IPS-15b (cell line): Measurements from ENCODE around the gene CENATAC.
"Not testable (repeated sequence)": the region's sequence is repeated elsewhere in the genome, so short reads cannot be mapped to it uniquely, and the experiment has no call there.

Experiments used
- H3K27me3 ChIP-seq: one replicate; pipeline ENCODE4 v1.6.1; 2013; ENCODE audit warnings: low read length; ENCODE audit not compliant: control insufficient read depth, insufficient read depth
- H3K36me3 ChIP-seq: one replicate; pipeline ENCODE4 v1.6.1; 2013; ENCODE audit warnings: low read length; ENCODE audit not compliant: control insufficient read depth, insufficient read depth
- H3K4me1 ChIP-seq: one replicate; pipeline ENCODE4 v1.6.1; 2013; ENCODE audit warnings: mild to moderate bottlenecking, low read length; ENCODE audit not compliant: control insufficient read depth, insufficient read depth
- H3K4me3 ChIP-seq: one replicate; pipeline ENCODE4 v1.5.1; 2013; ENCODE audit warnings: low read depth, low read length
- H3K9ac ChIP-seq: one replicate; pipeline ENCODE4 v1.6.1; 2013; ENCODE audit warnings: low read depth, mild to moderate bottlenecking, low read length
- H3K9me3 ChIP-seq: one replicate; pipeline ENCODE4 v1.6.1; 2013; ENCODE audit warnings: mild to moderate bottlenecking, low read length; ENCODE audit not compliant: control insufficient read depth, insufficient read depth

CENATAC gene

DNA sequence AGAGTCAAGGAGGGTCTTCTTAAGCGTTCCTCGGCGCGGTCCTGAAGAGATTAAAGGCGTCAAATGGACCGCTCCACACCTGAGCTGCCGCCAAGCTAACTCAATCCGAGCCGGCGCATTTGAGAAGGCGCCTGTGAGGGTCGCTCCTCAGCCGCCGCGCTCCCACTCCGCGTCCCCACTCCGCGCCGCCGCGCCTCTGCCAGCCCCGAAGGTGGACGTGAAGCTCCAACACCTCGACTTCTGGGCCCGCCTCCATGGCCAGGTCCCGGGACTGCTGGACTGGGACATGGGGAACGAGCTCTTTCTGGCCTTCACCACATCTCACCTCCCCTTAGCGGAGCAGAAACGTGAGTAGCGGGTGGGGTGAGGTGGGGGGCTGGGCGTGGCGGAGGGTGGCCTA lies 26.3 kb upstream of the CENATAC start, which contains the start of gene FOXR1:
FOXR1 (plus strand) TSS at position 116 of the 400 bp plus-strand sequence; CDS start at position 287, 171 bp downstream.
- H3K36me3 ChIP-seq = no peaks in the 10 kb centered on the region
- no peak within 1 kb of the TSS for H3K9ac ChIP-seq
- no peaks in the 10 kb centered on the region for H3K4me1 ChIP-seq
- H3K27me3 ChIP-seq = no peaks in the 10 kb centered on the region
- no peak within 1 kb of the TSS for H3K4me3 ChIP-seq
- no peaks in the 10 kb centered on the region for H3K9me3 ChIP-seq

DNA sequence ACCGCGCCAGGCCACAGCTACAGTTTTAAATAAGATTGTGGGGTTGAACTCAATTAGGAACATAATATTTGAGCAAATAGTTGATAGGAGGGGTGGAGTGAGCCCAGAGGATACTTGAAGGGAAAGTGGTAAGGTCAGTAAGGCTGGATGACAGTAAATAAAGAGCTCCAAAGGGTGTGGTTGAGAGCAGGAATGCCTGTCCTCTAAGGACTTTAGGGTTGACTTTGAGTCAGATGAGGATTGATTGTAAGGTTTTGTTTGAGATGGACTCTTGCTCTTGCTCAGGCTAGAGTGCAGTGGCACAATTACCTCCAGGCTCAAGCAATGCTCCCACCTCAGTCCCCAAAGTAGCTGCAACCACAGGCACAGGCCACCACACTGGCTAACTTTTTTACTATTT lies 24.0 kb upstream of the CENATAC start:
- H3K9me3 ChIP-seq = no peaks in the 10 kb centered on the region
- H3K4me3 ChIP-seq = no peak overlapping the region
- no peaks in the 10 kb centered on the region for H3K36me3 ChIP-seq
- no peaks in the 10 kb centered on the region for H3K27me3 ChIP-seq
- H3K9ac ChIP-seq = no peak overlapping the region
- no peaks in the 10 kb centered on the region for H3K4me1 ChIP-seq

GRCh38 chr11:118975771-118976709 lies 21.9 kb upstream of the CENATAC start:
- Histone ChIP-seq H3K9ac (no peak overlapping the region), H3K27me3 (peaks cover 4% of the 10 kb centered on the region), H3K4me1 (peaks cover 11% of the 10 kb centered on the region), H3K4me3 (no peak overlapping the region), H3K9me3 (no peaks in the 10 kb centered on the region), H3K36me3 (no peaks in the 10 kb centered on the region)

DNA sequence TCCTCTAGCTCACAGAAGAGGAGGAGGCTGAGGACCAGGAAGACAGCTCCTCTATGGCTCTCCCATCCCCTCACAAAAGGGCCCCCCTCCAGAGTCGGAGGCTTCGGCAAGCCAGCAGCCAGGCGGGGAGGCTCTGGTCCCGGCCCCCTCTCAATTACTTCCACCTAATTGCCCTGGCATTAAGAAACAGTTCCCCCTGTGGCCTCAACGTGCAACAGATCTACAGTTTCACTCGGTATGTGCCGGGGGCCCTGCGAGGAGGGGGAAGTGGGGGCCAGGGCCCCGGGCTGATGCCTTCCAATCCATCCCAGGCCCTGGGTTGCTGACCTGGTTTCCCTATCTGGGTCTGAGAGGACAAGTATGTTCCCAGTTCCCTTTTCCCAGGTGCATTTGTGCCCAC lies 18.5 kb upstream of the CENATAC start:
- H3K4me3 ChIP-seq = no peak overlapping the region
- no peaks in the 10 kb centered on the region for H3K9me3 ChIP-seq
- H3K9ac ChIP-seq = no peak overlapping the region
- H3K27me3 ChIP-seq = peaks cover 6% of the 10 kb centered on the region
- H3K36me3 ChIP-seq = no peaks in the 10 kb centered on the region
- peaks cover 11% of the 10 kb centered on the region for H3K4me1 ChIP-seq

DNA sequence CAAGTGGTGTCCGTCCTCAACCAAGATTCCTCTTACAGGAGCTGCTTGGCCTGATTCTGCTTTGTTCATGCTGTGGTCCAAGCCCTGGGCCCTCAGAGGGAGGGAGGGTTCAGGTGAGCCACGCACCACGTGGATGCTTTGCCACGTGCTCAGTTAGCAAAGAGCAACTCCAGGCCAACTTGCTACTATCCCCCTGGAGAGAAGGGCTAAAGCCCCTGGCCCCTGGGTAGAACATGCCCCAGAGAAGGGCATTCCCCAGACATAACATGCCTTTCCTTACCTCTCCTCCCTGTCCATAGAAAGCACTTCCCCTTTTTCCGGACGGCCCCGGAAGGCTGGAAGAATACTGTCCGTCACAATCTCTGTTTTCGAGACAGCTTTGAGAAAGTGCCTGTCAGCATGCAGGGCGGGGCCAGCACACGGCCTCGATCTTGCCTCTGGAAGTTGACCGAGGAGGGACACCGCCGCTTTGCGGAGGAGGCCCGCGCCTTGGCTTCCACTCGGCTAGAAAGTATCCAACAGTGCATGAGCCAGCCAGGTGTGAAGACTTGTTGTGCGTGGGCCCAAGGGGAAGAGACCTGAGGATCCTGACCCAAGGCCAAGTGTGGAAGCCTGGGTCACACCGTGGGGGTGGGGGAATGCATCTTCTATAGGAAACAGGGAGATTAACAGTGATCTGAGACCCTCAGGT lies 17.6 kb upstream of the CENATAC start:
- Histone ChIP-seq H3K4me3 (peak overlapping the region; percentile 28), H3K9me3 (no peaks in the 10 kb centered on the region), H3K4me1 (peaks cover 15% of the 10 kb centered on the region), H3K36me3 (no peaks in the 10 kb centered on the region), H3K9ac (no peak overlapping the region), H3K27me3 (peaks cover 6% of the 10 kb centered on the region)

DNA sequence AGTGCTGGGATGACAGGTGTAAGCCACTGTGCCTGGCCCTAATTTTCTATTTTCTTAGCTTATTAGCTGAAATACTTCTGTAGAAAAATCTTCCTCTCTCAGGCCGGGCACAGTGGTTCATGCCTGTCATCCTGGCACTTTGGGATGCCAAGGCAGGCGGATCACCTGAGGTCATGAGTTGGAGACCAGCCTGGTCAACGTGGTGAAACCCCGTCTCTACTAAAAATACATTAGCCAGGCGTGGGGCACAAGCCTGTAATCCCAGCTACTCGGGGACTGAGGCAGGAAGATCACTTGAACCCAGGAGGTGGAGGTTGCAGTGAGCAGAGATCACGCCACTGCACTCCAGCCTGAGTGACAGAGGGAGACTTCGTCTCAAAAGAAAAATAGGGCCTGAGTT lies 13.6 kb upstream of the CENATAC start:
- H3K27me3 ChIP-seq, H3K9ac ChIP-seq, H3K36me3 ChIP-seq, H3K4me3 ChIP-seq, H3K9me3 ChIP-seq: not testable (repeated sequence)
- peaks cover 15% of the 10 kb centered on the region for H3K4me1 ChIP-seq

- Histone ChIP-seq H3K4me3 (no peak overlapping the region), H3K36me3 (no peaks in the 10 kb centered on the region), H3K4me1 (peaks cover 14% of the 10 kb centered on the region), H3K9ac (no peak overlapping the region), H3K27me3 (peaks cover 6% of the 10 kb centered on the region), H3K9me3 (no peaks in the 10 kb centered on the region)
Observed at GRCh38 chr11:118984825-118985224, 13.1 kb upstream of the CENATAC start.

GRCh38 chr11:118988280-118988679 lies 9.7 kb upstream of the CENATAC start:
- Histone ChIP-seq H3K4me3 (no peak overlapping the region), H3K9ac (no peak overlapping the region), H3K9me3 (no peaks in the 10 kb centered on the region), H3K36me3 (no peaks in the 10 kb centered on the region), H3K27me3 (no peaks in the 10 kb centered on the region), H3K4me1 (peaks cover 3% of the 10 kb centered on the region)

- H3K9me3 ChIP-seq, H3K4me3 ChIP-seq, H3K36me3 ChIP-seq, H3K4me1 ChIP-seq, H3K9ac ChIP-seq, H3K27me3 ChIP-seq: not testable (repeated sequence)
Observed at GRCh38 chr11:118991486-118992038, 6.4 kb upstream of the CENATAC start.

DNA sequence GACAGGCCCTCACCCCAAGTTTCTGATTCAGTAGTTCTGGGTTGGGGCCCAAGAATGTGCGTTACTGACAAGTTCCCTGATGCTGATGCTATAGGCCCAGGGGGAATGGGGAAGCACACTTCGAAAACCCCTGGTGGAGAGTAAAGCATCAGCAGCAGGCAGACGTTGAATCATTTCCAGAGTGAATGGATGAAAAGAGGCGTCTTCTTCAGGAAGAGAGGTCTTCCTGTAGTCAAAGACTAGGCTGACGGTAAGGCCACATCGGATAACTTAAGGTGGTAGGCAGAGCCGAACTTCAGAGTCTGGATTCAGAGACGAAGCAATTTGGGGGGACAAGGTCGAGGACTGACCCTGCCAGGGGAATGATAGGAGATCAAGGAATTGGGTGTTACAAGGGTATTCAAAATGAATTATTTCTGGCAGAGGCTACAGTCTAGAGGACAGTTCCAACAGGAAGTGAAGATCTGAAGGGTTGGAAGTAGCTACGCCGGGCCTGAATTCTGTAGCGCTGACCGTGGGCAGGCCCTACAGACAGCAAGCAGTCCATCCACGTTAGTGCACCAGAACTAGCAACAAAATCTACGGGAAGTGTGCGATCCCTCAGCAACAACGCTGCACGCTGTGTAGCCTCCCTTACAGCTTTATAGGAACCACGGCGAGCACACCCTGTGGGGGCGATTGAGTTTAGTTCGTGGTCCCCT lies 862 bp upstream of the CENATAC start:
- H3K27me3 ChIP-seq = no peaks in the 10 kb centered on the region
- H3K4me1 ChIP-seq = peaks cover 3% of the 10 kb centered on the region
- no peaks in the 10 kb centered on the region for H3K9me3 ChIP-seq
- peak overlapping the region; percentile 76 for H3K9ac ChIP-seq
- H3K4me3 ChIP-seq = peak overlapping the region; percentile 100
- H3K36me3 ChIP-seq = peaks cover 10% of the 10 kb centered on the region

GRCh38 chr11:118998388-118998717 lies 415 bp downstream of the CENATAC start:
- peaks cover 17% of the 10 kb centered on the region for H3K36me3 ChIP-seq
- peak overlapping the region; percentile 100 for H3K4me3 ChIP-seq
- no peaks in the 10 kb centered on the region for H3K9me3 ChIP-seq
- peak overlapping the region; percentile 70 for H3K9ac ChIP-seq
- H3K27me3 ChIP-seq = no peaks in the 10 kb centered on the region
- peaks cover 3% of the 10 kb centered on the region for H3K4me1 ChIP-seq
